Keratinocyte (primary cell): ENCODE data around the gene ASF1A. TPM values are rescaled to one million over a fixed set of nuclear protein-coding genes. Genes with fewer than 3 reads are reported as not detected.

Experiments used
- DNase-seq: peaks from one replicate; pipeline ENCODE4 v3.0.0-alpha.2; 2011; ENCODE audit warnings: low read depth, missing footprints, low spot score
- FAIRE-seq: peaks from 2 replicates; lab custom pipeline; 2011; peaks lifted over from hg19 to GRCh38; lab: Jason Lieb, UNC
- H2AFZ ChIP-seq: 2 replicates; pipeline ENCODE4 v1.6.0; 2012; ENCODE audit warnings: low read length, control low read depth, inconsistent platforms; ENCODE audit not compliant: control insufficient read depth
- H3K27ac ChIP-seq: 2 replicates; pipeline ENCODE4 v1.5.1; 2011; ENCODE audit warnings: low read length; ENCODE audit not compliant: control insufficient read depth, insufficient read depth
- H3K27me3 ChIP-seq: 3 replicates; pipeline ENCODE4 v1.6.0; 2011; ENCODE audit warnings: low read length; ENCODE audit not compliant: control insufficient read depth, insufficient read depth; ENCODE audit errors: extremely low read depth
- H3K36me3 ChIP-seq, 2 experiments: 2 replicates in 1 of 2; 3 replicates in 1 of 2; pipeline ENCODE4 v1.5.1; 2011; ENCODE audit warnings: low read length in 2 of 2, mild to moderate bottlenecking in 1 of 2; ENCODE audit not compliant: control insufficient read depth in 2 of 2, insufficient read depth in 2 of 2; ENCODE audit errors: extremely low read depth in 1 of 2
- H3K4me1 ChIP-seq: 3 replicates; pipeline ENCODE4 v1.5.1; 2011; ENCODE audit warnings: low read length; ENCODE audit not compliant: control insufficient read depth, insufficient read depth; ENCODE audit errors: extremely low read depth
- H3K4me2 ChIP-seq: 3 replicates; pipeline ENCODE4 v1.6.0; 2011; ENCODE audit warnings: low read depth, low read length; ENCODE audit not compliant: control insufficient read depth, insufficient read depth; ENCODE audit errors: extremely low read depth
- H3K4me3 ChIP-seq, 3 experiments: fragments of 200-600 bp in 1 of 3; sonication (generic) in 1 of 3; 2 replicates in 2 of 3; 3 replicates in 1 of 3; pipeline ENCODE4 v1.5.1; 2011 to 2016; ENCODE audit warnings: low read length in 3 of 3, mild to moderate bottlenecking in 3 of 3, control low read depth in 2 of 3, inconsistent platforms in 1 of 3, low read depth in 1 of 3, mixed read lengths in 1 of 3, mixed run types in 1 of 3, moderate library complexity in 1 of 3; ENCODE audit not compliant: control insufficient read depth in 2 of 3, insufficient read depth in 2 of 3; ENCODE audit errors: extremely low read depth in 1 of 3
- H3K79me2 ChIP-seq: 2 replicates; pipeline ENCODE4 v1.6.0; 2012; ENCODE audit warnings: low read length; ENCODE audit not compliant: control insufficient read depth, insufficient read depth
- H3K9ac ChIP-seq: 3 replicates; pipeline ENCODE4 v1.6.0; 2011; ENCODE audit warnings: low read length; ENCODE audit not compliant: control insufficient read depth, insufficient read depth; ENCODE audit errors: extremely low read depth
- H3K9me1 ChIP-seq: 3 replicates; pipeline ENCODE4 v1.6.0; 2011; ENCODE audit warnings: low read length; ENCODE audit not compliant: control insufficient read depth, insufficient read depth; ENCODE audit errors: extremely low read depth
- H3K9me3 ChIP-seq: 2 replicates; pipeline ENCODE4 v1.5.1; 2012; ENCODE audit warnings: low read depth, low read length; ENCODE audit not compliant: control insufficient read depth
- H4K20me1 ChIP-seq: 3 replicates; pipeline ENCODE4 v1.6.0; 2011; ENCODE audit warnings: low read length; ENCODE audit not compliant: control insufficient read depth, insufficient read depth; ENCODE audit errors: extremely low read depth
- EZH2 ChIP-seq: IDR thresholded peaks from one replicate; pipeline ENCODE4 v1.6.1; 2012; ENCODE audit warnings: inconsistent platforms, mild to moderate bottlenecking, low read length, moderate library complexity
- dilution Hi-C: fragments of 300-500 bp; cut with MboI; formaldehyde crosslinking; loops from one replicate; pipeline ENCODE4 v1.7.0; 2020; ENCODE audit warnings: low sequenced_read_pairs; ENCODE audit not compliant: extremely low pct_ligation_motif_present
- polyA plus RNA-seq, 5 experiments: library from polyadenylated mRNA; depleted of rRNA in 3 of 5; stranded (reverse) in 3 of 5; stranded (forward) in 1 of 5; unstranded in 1 of 5; fragments of >200 nt; gene quantifications; 1 replicate in 1 of 5; 2 replicates in 3 of 5; 3 replicates in 1 of 5; pipeline versions ENCODE4 v1.2.1 to v1.2.3, GENCODE V29; 2011 to 2012; ENCODE audit warnings: missing spikeins in 2 of 5, low read depth in 1 of 5, low replicate concordance in 1 of 5
- TF ChIP-seq, protein P1 (sequence below), 3 experiments: IDR thresholded peaks in 1 of 3; conservative IDR thresholded peaks in 1 of 3; optimal IDR thresholded peaks in 1 of 3; 2 replicates in 2 of 3; 3 replicates in 1 of 3; pipeline versions ENCODE3 to v1.5.1; 2011; ENCODE audit warnings: low read length in 3 of 3, mild to moderate bottlenecking in 3 of 3, moderate library complexity in 2 of 3, control low read depth in 1 of 3, inconsistent platforms in 1 of 3; ENCODE audit not compliant: insufficient read depth in 2 of 3; ENCODE audit errors: extremely low read depth in 1 of 3

ASF1A gene
- polyA plus RNA-seq, 1 donor (not counting 4 experiments of a cell fraction or from before 2014, with no cell fraction given): 19.9 TPM

DNA sequence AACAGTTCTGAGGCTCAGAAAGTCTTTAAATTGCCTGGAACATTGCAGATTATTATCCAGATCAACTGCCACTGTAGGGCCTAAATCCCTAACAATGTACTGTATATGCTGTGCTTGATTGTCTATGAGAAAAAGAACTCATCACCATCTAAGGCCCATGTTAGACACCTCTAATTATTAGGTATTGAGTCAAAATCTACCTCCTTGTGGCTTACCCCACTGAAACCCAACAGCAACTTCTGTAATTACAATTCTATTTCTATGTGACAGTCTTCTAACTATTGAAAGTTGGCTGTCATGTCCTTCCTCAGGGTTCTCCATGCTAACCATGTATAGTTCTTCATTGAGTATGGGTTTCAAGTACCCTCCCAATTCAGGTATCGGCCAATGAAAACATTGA is 27.1 kb downstream of the ASF1A start:
- Histone ChIP-seq H2AFZ (no peak overlapping the region), H4K20me1 (no peaks in the 10 kb centered on the region), H3K4me3 (no peak overlapping the region), H3K36me3 (peaks cover 9 to 14% of the 10 kb centered on the region in 2 experiments), H3K4me2 (no peak overlapping the region), H3K4me1 (no peaks in the 10 kb centered on the region), H3K9ac (no peak overlapping the region), H3K27me3 (no peaks in the 10 kb centered on the region), H3K9me1 (no peaks in the 10 kb centered on the region), H3K79me2 (no peaks in the 10 kb centered on the region), H3K27ac (no peak overlapping the region), H3K9me3 (no peaks in the 10 kb centered on the region)
- no peak for DNase-seq
- TF ChIP-seq, protein P1, sequence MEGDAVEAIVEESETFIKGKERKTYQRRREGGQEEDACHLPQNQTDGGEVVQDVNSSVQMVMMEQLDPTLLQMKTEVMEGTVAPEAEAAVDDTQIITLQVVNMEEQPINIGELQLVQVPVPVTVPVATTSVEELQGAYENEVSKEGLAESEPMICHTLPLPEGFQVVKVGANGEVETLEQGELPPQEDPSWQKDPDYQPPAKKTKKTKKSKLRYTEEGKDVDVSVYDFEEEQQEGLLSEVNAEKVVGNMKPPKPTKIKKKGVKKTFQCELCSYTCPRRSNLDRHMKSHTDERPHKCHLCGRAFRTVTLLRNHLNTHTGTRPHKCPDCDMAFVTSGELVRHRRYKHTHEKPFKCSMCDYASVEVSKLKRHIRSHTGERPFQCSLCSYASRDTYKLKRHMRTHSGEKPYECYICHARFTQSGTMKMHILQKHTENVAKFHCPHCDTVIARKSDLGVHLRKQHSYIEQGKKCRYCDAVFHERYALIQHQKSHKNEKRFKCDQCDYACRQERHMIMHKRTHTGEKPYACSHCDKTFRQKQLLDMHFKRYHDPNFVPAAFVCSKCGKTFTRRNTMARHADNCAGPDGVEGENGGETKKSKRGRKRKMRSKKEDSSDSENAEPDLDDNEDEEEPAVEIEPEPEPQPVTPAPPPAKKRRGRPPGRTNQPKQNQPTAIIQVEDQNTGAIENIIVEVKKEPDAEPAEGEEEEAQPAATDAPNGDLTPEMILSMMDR (optimal IDR thresholded peaks at IDR 0.05 in 1 of 3, IDR thresholded peaks at IDR 0.05 in 1 of 3, conservative IDR thresholded peaks at IDR 0.05 in 1 of 3; ENCODE audit: extremely low read depth in 1 of 3, insufficient read depth in 2 of 3, low read length in 3 of 3): no peak
- TF ChIP-seq EZH2: no peak
- dilution Hi-C loops: no loop called here
- no peak for FAIRE-seq

DNA sequence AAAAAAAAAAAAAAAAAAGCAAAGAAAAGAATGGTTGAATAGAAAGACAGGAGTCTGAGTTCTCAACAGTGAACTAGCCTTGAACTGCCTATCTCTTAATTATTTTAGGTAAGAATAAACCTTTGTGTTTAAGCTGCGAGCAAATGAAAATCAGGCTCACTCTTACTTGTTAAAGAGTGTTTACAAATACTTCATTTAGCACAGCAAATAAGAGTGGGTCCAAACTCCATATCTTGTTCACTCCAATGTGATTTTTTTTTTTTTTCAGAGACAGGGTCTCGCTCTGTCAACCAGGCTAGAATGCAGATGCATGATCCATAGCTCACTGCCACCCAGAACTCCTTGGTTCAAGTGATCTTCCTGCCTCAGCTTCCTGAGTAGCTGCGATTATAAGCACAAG is 29.1 kb downstream of the ASF1A start:
- DNase-seq: no peak
- no peak overlapping the region for H2AFZ ChIP-seq
- H3K9ac ChIP-seq: no peak overlapping the region
- peaks cover 9 to 15% of the 10 kb centered on the region in 2 experiments for H3K36me3 ChIP-seq
- no peaks in the 10 kb centered on the region for H3K9me3 ChIP-seq
- TF ChIP-seq, protein P1 (optimal IDR thresholded peaks at IDR 0.05 in 1 of 3, IDR thresholded peaks at IDR 0.05 in 1 of 3, conservative IDR thresholded peaks at IDR 0.05 in 1 of 3; ENCODE audit: extremely low read depth in 1 of 3, insufficient read depth in 2 of 3, low read length in 3 of 3): no peak
- TF ChIP-seq EZH2: no peak
- H4K20me1 ChIP-seq: no peaks in the 10 kb centered on the region
- no peaks in the 10 kb centered on the region for H3K79me2 ChIP-seq
- no peak overlapping the region for H3K4me2 ChIP-seq
- H3K27me3 ChIP-seq: no peaks in the 10 kb centered on the region
- no peak overlapping the region for H3K4me3 ChIP-seq
- no peaks in the 10 kb centered on the region for H3K4me1 ChIP-seq
- no peaks in the 10 kb centered on the region for H3K9me1 ChIP-seq
- FAIRE-seq: no peak
- H3K27ac ChIP-seq: no peak overlapping the region
- dilution Hi-C loops: no loop called here
